Activated T-cell treated with anti-CD3 and anti-CD28 coated beads, Interleukin-2, amount 50 U/mL, for 4 hours (primary cell): ENCODE data around the gene VSIG10L. TPM values are rescaled to one million over a fixed set of nuclear protein-coding genes. Genes with fewer than 3 reads are reported as not detected.

Experiments
- ATAC-seq, 2 donors: fragments of 200-7000 bp; cut with Tn5 transposase; one replicate each; pipeline ENCODE4 v1.10.0; 2021
- DNase-seq: peaks from one replicate; pipeline ENCODE4 v3.0.0-alpha.2; 2020
- H3K27me3 Mint-ChIP-seq: one replicate; pipeline ENCODE4 v1.8.0; 2021; ENCODE audit warnings: low read depth, mixed read lengths
- H3K36me3 Mint-ChIP-seq: one replicate; pipeline ENCODE4 v1.8.0; 2022; ENCODE audit warnings: mixed read lengths; ENCODE audit not compliant: insufficient read depth
- H3K4me1 Mint-ChIP-seq: one replicate; pipeline ENCODE4 v1.8.0; 2021; ENCODE audit warnings: low read depth, mixed read lengths
- H3K4me3 Mint-ChIP-seq: one replicate; pipeline ENCODE4 v1.8.0; 2021; ENCODE audit warnings: mild to moderate bottlenecking, moderate library complexity, mixed read lengths
- H3K9me3 Mint-ChIP-seq: one replicate; pipeline ENCODE4 v1.8.0; 2021; ENCODE audit warnings: mixed read lengths
- total RNA-seq, 3 donors: library from RNA; stranded (reverse); gene quantifications; one replicate each; pipeline ENCODE4 v1.2.1, GENCODE V29; 2021

The VSIG10L gene
- total RNA-seq, 3 donors from 2014 or later, result 1.6 to 2.3 (median 1.8) TPM

- ATAC-seq (no peak), DNase-seq (no peak)
- Mint-ChIP-seq H3K36me3 (no peaks in the 10 kb centered on the region), H3K4me3 (no peak overlapping the region), H3K9me3 (no peaks in the 10 kb centered on the region), H3K27me3 (no peaks in the 10 kb centered on the region), H3K4me1 (peaks cover 15% of the 10 kb centered on the region)
These were observed 4.6 kb downstream of the VSIG10L start for GRCh38 chr19:51337141-51337860.

- DNase-seq, result no peak
- Mint-ChIP-seq H3K27me3 (peaks cover 22% of the 10 kb centered on the region), H3K4me1 (peaks cover 4% of the 10 kb centered on the region), H3K4me3 (no peak overlapping the region), H3K36me3 (peaks cover 7% of the 10 kb centered on the region), H3K9me3 (peaks cover 4% of the 10 kb centered on the region)
- ATAC-seq, result no peak
These were observed 8.0 kb downstream of the VSIG10L start for GRCh38 chr19:51333836-51334460.

GRCh38 chr19:51331716-51332115 is 10.2 kb downstream of the VSIG10L start:
- Mint-ChIP-seq H3K9me3 (peaks cover 4% of the 10 kb centered on the region), H3K4me3 (no peak overlapping the region), H3K4me1 (peaks cover 5% of the 10 kb centered on the region), H3K27me3 (peaks cover 42% of the 10 kb centered on the region), H3K36me3 (peaks cover 7% of the 10 kb centered on the region)
- ATAC-seq, result no peak
- no peak for DNase-seq

GRCh38 chr19:51331193-51331592 is 10.7 kb downstream of the VSIG10L start:
- H3K9me3 Mint-ChIP-seq, result peaks cover 4% of the 10 kb centered on the region
- peaks cover 47% of the 10 kb centered on the region for H3K27me3 Mint-ChIP-seq
- H3K4me3 Mint-ChIP-seq, result no peak overlapping the region
- ATAC-seq (no peak), DNase-seq (no peak)
- peaks cover 7% of the 10 kb centered on the region for H3K36me3 Mint-ChIP-seq
- peaks cover 5% of the 10 kb centered on the region for H3K4me1 Mint-ChIP-seq

- ATAC-seq (no peak), DNase-seq (no peak)
- Mint-ChIP-seq H3K9me3 (peaks cover 4% of the 10 kb centered on the region), H3K4me3 (no peak overlapping the region), H3K4me1 (peaks cover 5% of the 10 kb centered on the region), H3K27me3 (peaks cover 55% of the 10 kb centered on the region), H3K36me3 (peaks cover 7% of the 10 kb centered on the region)
These were observed 11.6 kb downstream of the VSIG10L start for GRCh38 chr19:51330366-51330765.

- Mint-ChIP-seq H3K9me3 (peaks cover 4% of the 10 kb centered on the region), H3K36me3 (peaks cover 7% of the 10 kb centered on the region), H3K4me3 (no peak overlapping the region), H3K4me1 (peaks cover 5% of the 10 kb centered on the region), H3K27me3 (peaks cover 63% of the 10 kb centered on the region)
- DNase-seq, result no peak
- no peak for ATAC-seq
These were observed 12.5 kb downstream of the VSIG10L start for GRCh38 chr19:51329411-51329810.

- DNase-seq, result no peak
- peaks cover 4% of the 10 kb centered on the region for H3K9me3 Mint-ChIP-seq
- H3K27me3 Mint-ChIP-seq, result peaks cover 82% of the 10 kb centered on the region
- H3K4me3 Mint-ChIP-seq, result peak overlapping the region; percentile 43
- H3K36me3 Mint-ChIP-seq, result peaks cover 7% of the 10 kb centered on the region
- ATAC-seq, result peak; percentile 84 to 90
- peaks cover 5% of the 10 kb centered on the region for H3K4me1 Mint-ChIP-seq
These were observed 14.6 kb downstream of the VSIG10L start for GRCh38 chr19:51327066-51328001.

GRCh38 chr19:51326216-51327065 is 15.5 kb downstream of the VSIG10L start:
- ATAC-seq, result no peak
- no peak overlapping the region for H3K4me3 Mint-ChIP-seq
- peaks cover 2% of the 10 kb centered on the region for H3K36me3 Mint-ChIP-seq
- H3K9me3 Mint-ChIP-seq, result peaks cover 4% of the 10 kb centered on the region
- peaks cover 76% of the 10 kb centered on the region for H3K27me3 Mint-ChIP-seq
- peaks cover 5% of the 10 kb centered on the region for H3K4me1 Mint-ChIP-seq
- no peak for DNase-seq

GRCh38 chr19:51325161-51325976 is 16.6 kb downstream of the VSIG10L start:
- H3K4me3 Mint-ChIP-seq, result no peak overlapping the region
- no peak for ATAC-seq

GRCh38 chr19:51324167-51324481 is 17.8 kb downstream of the VSIG10L start:
- Mint-ChIP-seq H3K4me1 (peaks cover 5% of the 10 kb centered on the region), H3K4me3 (no peak overlapping the region), H3K27me3 (peaks cover 63% of the 10 kb centered on the region), H3K36me3 (no peaks in the 10 kb centered on the region), H3K9me3 (no peaks in the 10 kb centered on the region)
- no peak for DNase-seq
- no peak for ATAC-seq

More at GRCh38 chr19:51325161-51325976, 16.6 kb downstream of the VSIG10L start:
- Mint-ChIP-seq H3K4me1 (peaks cover 5% of the 10 kb centered on the region), H3K27me3 (peaks cover 72% of the 10 kb centered on the region), H3K9me3 (no peaks in the 10 kb centered on the region), H3K36me3 (no peaks in the 10 kb centered on the region)
- DNase-seq, result no peak

- DNase-seq (no peak), ATAC-seq (no peak)
- Mint-ChIP-seq H3K4me1 (peaks cover 5% of the 10 kb centered on the region), H3K36me3 (no peaks in the 10 kb centered on the region), H3K4me3 (no peak overlapping the region), H3K27me3 (peaks cover 60% of the 10 kb centered on the region), H3K9me3 (no peaks in the 10 kb centered on the region)
These were observed 18.3 kb downstream of the VSIG10L start for GRCh38 chr19:51323481-51324166.

GRCh38 chr19:51321799-51322198 is 20.1 kb downstream of the VSIG10L start:
- no peak overlapping the region for H3K4me3 Mint-ChIP-seq
- H3K27me3 Mint-ChIP-seq, result peaks cover 56% of the 10 kb centered on the region
- no peaks in the 10 kb centered on the region for H3K4me1 Mint-ChIP-seq
- no peaks in the 10 kb centered on the region for H3K36me3 Mint-ChIP-seq
- DNase-seq (no peak), ATAC-seq (no peak)
- H3K9me3 Mint-ChIP-seq, result no peaks in the 10 kb centered on the region

- ATAC-seq, result no peak
- no peak for DNase-seq
- H3K4me1 Mint-ChIP-seq, result no peaks in the 10 kb centered on the region
- no peak overlapping the region for H3K4me3 Mint-ChIP-seq
- H3K9me3 Mint-ChIP-seq, result no peaks in the 10 kb centered on the region
- H3K27me3 Mint-ChIP-seq, result peaks cover 43% of the 10 kb centered on the region
- no peaks in the 10 kb centered on the region for H3K36me3 Mint-ChIP-seq
These were observed 21.7 kb downstream of the VSIG10L start for GRCh38 chr19:51320280-51320657.
